T-helper 1 cell treated with Interleukin-12 subunit alpha and Interleukin-12 subunit beta and Interleukin-4 antibody, amounts not matched to agents 30 μg/mL and 1 μg/mL, for 36 hours (primary cell): ENCODE measurements around the gene KRT34.
"Not testable (repeated sequence)": the region's sequence is repeated elsewhere in the genome, so short reads cannot be mapped to it uniquely, and the experiment has no call there.

ENCODE experiments used
- H3K27ac Mint-ChIP-seq: one replicate; pipeline ENCODE4 v1.8.0; 2021; ENCODE audit warnings: mild to moderate bottlenecking, mixed read lengths
- H3K27me3 Mint-ChIP-seq: one replicate; pipeline ENCODE4 v1.8.0; 2021; ENCODE audit warnings: low read depth, mixed read lengths
- H3K36me3 Mint-ChIP-seq: one replicate; pipeline ENCODE4 v1.8.0; 2021; ENCODE audit warnings: low read depth, mixed read lengths
- H3K4me1 Mint-ChIP-seq: one replicate; pipeline ENCODE4 v1.8.0; 2021; ENCODE audit warnings: low read depth, mixed read lengths
- H3K4me3 Mint-ChIP-seq: one replicate; pipeline ENCODE4 v1.8.0; 2021; ENCODE audit warnings: mild to moderate bottlenecking, moderate library complexity, mixed read lengths
- H3K9me3 Mint-ChIP-seq: one replicate; pipeline ENCODE4 v1.8.0; 2021; ENCODE audit warnings: mixed read lengths

Gene KRT34

DNA sequence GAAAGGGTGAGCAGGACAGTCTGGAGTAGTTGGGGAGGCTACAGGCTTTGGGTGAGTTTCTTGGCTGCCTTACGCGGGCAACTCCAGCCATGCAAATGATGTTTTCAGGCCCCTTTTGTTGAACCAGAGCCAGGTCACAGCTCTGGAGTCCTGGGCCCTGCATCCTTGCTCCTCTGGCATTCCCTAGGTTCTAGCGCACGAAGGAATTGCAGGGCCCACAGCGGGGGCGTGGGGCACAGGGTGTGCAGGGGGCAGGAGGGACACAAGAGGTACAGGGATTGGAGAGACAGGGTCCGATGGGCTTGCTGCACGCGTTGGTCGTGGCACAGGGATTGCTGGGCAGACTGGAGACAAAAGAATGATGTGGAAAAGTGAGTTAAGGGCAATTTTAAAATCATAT lies 11.7 kb upstream of the KRT34 start:
- no peaks in the 10 kb centered on the region for H3K4me1 Mint-ChIP-seq
- no peak overlapping the region for H3K27ac Mint-ChIP-seq
- no peak overlapping the region for H3K4me3 Mint-ChIP-seq
- no peaks in the 10 kb centered on the region for H3K36me3 Mint-ChIP-seq
- peaks cover 4% of the 10 kb centered on the region for H3K9me3 Mint-ChIP-seq
- peaks cover 16% of the 10 kb centered on the region for H3K27me3 Mint-ChIP-seq

GRCh38 chr17:41393294-41393693 lies 11.2 kb upstream of the KRT34 start:
- Mint-ChIP-seq H3K9me3 (peaks cover 5% of the 10 kb centered on the region), H3K27ac (no peak overlapping the region), H3K4me3 (no peak overlapping the region), H3K27me3 (peaks cover 16% of the 10 kb centered on the region), H3K36me3 (no peaks in the 10 kb centered on the region), H3K4me1 (no peaks in the 10 kb centered on the region)

GRCh38 chr17:41392278-41392677 lies 10.2 kb upstream of the KRT34 start:
- no peaks in the 10 kb centered on the region for H3K4me1 Mint-ChIP-seq
- peaks cover 13% of the 10 kb centered on the region for H3K9me3 Mint-ChIP-seq
- no peaks in the 10 kb centered on the region for H3K36me3 Mint-ChIP-seq
- no peak overlapping the region for H3K27ac Mint-ChIP-seq
- H3K27me3 Mint-ChIP-seq: peaks cover 10% of the 10 kb centered on the region
- no peak overlapping the region for H3K4me3 Mint-ChIP-seq

DNA sequence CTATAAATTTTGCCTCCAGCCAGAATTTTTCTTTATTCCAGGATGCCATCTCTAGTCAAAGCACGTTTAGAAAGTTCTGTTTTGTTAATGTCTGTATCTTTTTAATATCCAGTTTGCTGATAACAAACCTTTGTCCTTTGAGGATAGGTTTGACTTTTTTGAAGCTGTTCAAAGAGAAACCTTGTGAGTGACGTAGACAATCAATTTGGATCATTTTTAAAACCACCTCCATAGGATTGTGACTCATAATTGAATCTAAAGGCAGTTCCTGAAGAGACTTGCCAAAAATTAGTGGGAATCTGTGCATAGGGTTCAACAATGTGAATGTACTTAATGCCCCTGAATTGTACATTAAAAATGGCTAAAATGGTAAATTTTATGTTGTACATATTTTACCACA lies 9.4 kb upstream of the KRT34 start:
- Mint-ChIP-seq H3K4me1 (no peaks in the 10 kb centered on the region), H3K27me3 (peaks cover 13% of the 10 kb centered on the region), H3K9me3 (peaks cover 18% of the 10 kb centered on the region), H3K36me3 (no peaks in the 10 kb centered on the region), H3K27ac (no peak overlapping the region), H3K4me3 (no peak overlapping the region)

- H3K27me3 Mint-ChIP-seq: peaks cover 13% of the 10 kb centered on the region
- no peak overlapping the region for H3K27ac Mint-ChIP-seq
- H3K9me3 Mint-ChIP-seq: peaks cover 23% of the 10 kb centered on the region
- H3K4me1 Mint-ChIP-seq: no peaks in the 10 kb centered on the region
- H3K36me3 Mint-ChIP-seq: no peaks in the 10 kb centered on the region
- no peak overlapping the region for H3K4me3 Mint-ChIP-seq
Measured at GRCh38 chr17:41390411-41390938, 8.4 kb upstream of the KRT34 start.

- Mint-ChIP-seq H3K27ac (no peak overlapping the region), H3K36me3 (no peaks in the 10 kb centered on the region), H3K27me3 (peaks cover 19% of the 10 kb centered on the region), H3K4me1 (no peaks in the 10 kb centered on the region), H3K9me3 (peaks cover 23% of the 10 kb centered on the region), H3K4me3 (no peak overlapping the region)
Measured at GRCh38 chr17:41387670-41388069, 5.6 kb upstream of the KRT34 start.

- Mint-ChIP-seq H3K36me3 (no peaks in the 10 kb centered on the region), H3K27ac (no peak overlapping the region), H3K4me3 (no peak overlapping the region), H3K27me3 (peaks cover 13% of the 10 kb centered on the region), H3K9me3 (peaks cover 23% of the 10 kb centered on the region), H3K4me1 (no peaks in the 10 kb centered on the region)
Measured at GRCh38 chr17:41386227-41386626, 4.1 kb upstream of the KRT34 start.

DNA sequence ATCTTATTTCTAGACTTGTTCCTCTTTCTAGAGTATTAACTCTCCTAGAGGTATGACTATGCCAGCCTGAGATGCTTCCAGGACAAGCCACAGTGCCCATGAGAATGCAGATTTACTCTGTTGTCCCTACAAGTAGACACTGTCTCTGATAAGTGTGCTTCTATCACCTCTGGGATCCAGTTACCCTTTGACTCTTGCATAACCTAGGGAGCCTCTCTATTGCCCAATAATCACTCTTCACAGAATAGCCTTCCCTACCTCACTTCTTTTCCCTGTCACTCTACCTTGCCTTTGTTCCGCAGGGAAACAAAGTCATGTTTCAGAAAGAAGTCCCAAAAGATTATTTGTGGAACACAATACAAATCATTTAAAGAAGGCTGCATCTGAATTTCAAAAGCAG lies 1.6 kb upstream of the KRT34 start:
- H3K36me3 Mint-ChIP-seq: no peaks in the 10 kb centered on the region
- H3K4me3 Mint-ChIP-seq: no peak overlapping the region
- peaks cover 18% of the 10 kb centered on the region for H3K9me3 Mint-ChIP-seq
- no peaks in the 10 kb centered on the region for H3K4me1 Mint-ChIP-seq
- peaks cover 15% of the 10 kb centered on the region for H3K27me3 Mint-ChIP-seq
- H3K27ac Mint-ChIP-seq: no peak overlapping the region

GRCh38 chr17:41382394-41382793 lies 288 bp upstream of the KRT34 start:
- Mint-ChIP-seq H3K9me3 (peaks cover 10% of the 10 kb centered on the region), H3K27me3 (peaks cover 15% of the 10 kb centered on the region), H3K27ac (no peak overlapping the region), H3K4me1 (no peaks in the 10 kb centered on the region), H3K36me3 (no peaks in the 10 kb centered on the region), H3K4me3 (no peak overlapping the region)

DNA sequence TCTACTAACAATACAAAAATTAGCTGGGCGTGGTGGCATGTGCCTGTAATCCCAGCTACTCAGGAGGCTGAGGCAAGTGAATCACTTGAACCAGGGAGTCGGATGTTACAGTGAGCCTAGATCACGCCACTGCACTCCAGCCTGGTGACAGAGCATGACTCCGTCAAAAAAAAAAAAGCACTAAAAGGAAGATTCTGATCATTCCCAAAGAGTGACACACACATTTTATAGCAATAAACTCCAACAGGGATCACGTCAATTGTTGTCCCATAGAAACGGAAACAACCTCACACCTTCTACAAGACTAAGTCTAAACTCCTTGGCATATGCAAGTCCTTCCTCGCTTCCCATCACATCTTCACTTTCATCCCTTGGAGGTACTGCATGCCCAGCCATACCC lies 2.0 kb downstream of the KRT34 start:
- not testable (repeated sequence) for H3K4me1 Mint-ChIP-seq, H3K9me3 Mint-ChIP-seq, H3K27ac Mint-ChIP-seq, H3K4me3 Mint-ChIP-seq, H3K36me3 Mint-ChIP-seq
- H3K27me3 Mint-ChIP-seq: peaks cover 19% of the 10 kb centered on the region

- no peak overlapping the region for H3K27ac Mint-ChIP-seq
Measured at GRCh38 chr17:41377546-41377945, 4.6 kb downstream of the KRT34 start.

DNA sequence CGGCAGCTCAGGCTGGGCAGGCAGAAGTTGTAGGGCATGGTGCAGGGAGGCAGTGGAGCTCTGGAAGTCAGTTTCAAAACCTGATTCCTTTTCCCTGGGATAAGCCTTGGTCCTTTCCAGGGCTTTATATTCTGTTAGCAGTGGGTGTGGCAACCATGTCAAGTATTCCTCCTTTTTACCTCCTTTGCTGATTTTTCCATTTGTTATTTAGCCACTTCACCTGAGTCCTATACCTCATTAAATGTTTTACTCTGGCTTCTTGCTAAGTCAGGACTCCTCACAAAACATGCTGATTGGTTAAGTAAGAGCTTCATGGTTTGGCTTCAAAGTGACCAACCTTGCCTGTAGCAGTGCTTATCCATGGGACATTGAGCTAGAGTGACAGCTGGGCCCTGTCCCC lies 12.4 kb downstream of the KRT34 start, which contains the start of gene KRT33B:
TSS of gene KRT33B (minus strand) at position 101 of the 400 bp plus-strand sequence. CDS start at position 38, 63 bp downstream.
- Mint-ChIP-seq H3K27ac (no peak within 1 kb of the TSS), H3K27me3 (peaks cover 8% of the 10 kb centered on the region)

More at GRCh38 chr17:41377546-41377945, 4.6 kb downstream of the KRT34 start:
- H3K27me3 Mint-ChIP-seq: peaks cover 17% of the 10 kb centered on the region
- H3K4me3 Mint-ChIP-seq: no peak overlapping the region
- no peaks in the 10 kb centered on the region for H3K36me3 Mint-ChIP-seq
- no peaks in the 10 kb centered on the region for H3K9me3 Mint-ChIP-seq
- no peaks in the 10 kb centered on the region for H3K4me1 Mint-ChIP-seq

GRCh38 chr17:41369023-41369422 lies 13.1 kb downstream of the KRT34 start:
- H3K27ac Mint-ChIP-seq: no peak overlapping the region
- no peak overlapping the region for H3K4me3 Mint-ChIP-seq
- peaks cover 3% of the 10 kb centered on the region for H3K27me3 Mint-ChIP-seq
- no peaks in the 10 kb centered on the region for H3K36me3 Mint-ChIP-seq
- H3K4me1 Mint-ChIP-seq: no peaks in the 10 kb centered on the region
- H3K9me3 Mint-ChIP-seq: no peaks in the 10 kb centered on the region

More for the DNA sequence above, 12.4 kb downstream of the KRT34 start, which contains the start of gene KRT33B:
- Mint-ChIP-seq H3K36me3 (no peaks in the 10 kb centered on the region), H3K4me3 (no peak within 1 kb of the TSS), H3K4me1 (no peaks in the 10 kb centered on the region), H3K9me3 (no peaks in the 10 kb centered on the region)

DNA sequence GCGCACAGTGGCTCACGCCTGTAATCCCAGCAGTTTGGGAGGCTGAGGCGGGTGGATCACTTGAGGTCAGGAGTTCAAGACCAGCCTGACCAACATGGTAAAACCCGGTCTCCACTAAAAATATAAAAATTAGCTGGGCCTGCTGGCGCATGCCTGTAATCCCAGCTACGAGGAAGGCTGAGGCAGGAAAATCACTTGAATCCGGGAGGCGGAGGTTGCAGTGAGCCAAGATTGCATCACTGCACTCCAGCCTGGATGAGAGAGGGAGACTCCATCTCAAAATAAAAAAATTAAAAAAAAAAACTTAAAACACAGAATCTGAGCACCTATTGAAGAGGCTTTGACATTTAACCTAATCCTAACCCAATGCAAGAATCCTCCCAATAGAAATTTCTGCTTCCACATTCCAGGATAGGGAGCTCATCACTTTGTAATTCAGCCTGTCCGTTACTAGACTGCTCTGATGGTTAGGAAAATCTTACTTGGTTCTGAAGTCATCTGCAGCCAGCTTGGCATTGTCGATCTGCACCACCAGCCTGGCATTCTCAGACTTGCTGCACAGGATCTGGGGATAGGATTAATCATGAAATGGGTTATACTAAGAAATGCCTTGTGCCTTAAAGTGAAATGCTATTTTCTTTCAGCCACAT lies 14.6 kb downstream of the KRT34 start:
- H3K27ac Mint-ChIP-seq: no peak overlapping the region
- H3K4me1 Mint-ChIP-seq: no peaks in the 10 kb centered on the region
- no peaks in the 10 kb centered on the region for H3K9me3 Mint-ChIP-seq

GRCh38 chr17:41366070-41366469 lies 16.0 kb downstream of the KRT34 start:
- H3K27ac Mint-ChIP-seq: no peak overlapping the region
- no peaks in the 10 kb centered on the region for H3K36me3 Mint-ChIP-seq
- H3K9me3 Mint-ChIP-seq: no peaks in the 10 kb centered on the region
- H3K4me1 Mint-ChIP-seq: no peaks in the 10 kb centered on the region
- H3K27me3 Mint-ChIP-seq: peaks cover 3% of the 10 kb centered on the region
- no peak overlapping the region for H3K4me3 Mint-ChIP-seq

More for the DNA sequence above, 14.6 kb downstream of the KRT34 start:
- Mint-ChIP-seq H3K4me3 (no peak overlapping the region), H3K36me3 (no peaks in the 10 kb centered on the region), H3K27me3 (peaks cover 3% of the 10 kb centered on the region)
